RWPE1 (cell line): ENCODE results near the gene PCBP3.

Experiments used
- CTCF ChIA-PET: fragments of 350-600 bp; sonication (Branson Sonifier 250); formaldehyde crosslinking; extraction: SDS; loops from one replicate; lab custom pipeline; 2021; lab: Yijun Ruan, JAX
- POLR2A ChIA-PET: fragments of 400-600 bp; formaldehyde crosslinking; extraction: SDS; loops from one replicate; lab custom pipeline; 2020; ENCODE audit warnings: antibody characterized with exemption; ENCODE audit not compliant: low non-redundant PET; lab: Yijun Ruan, JAX
- DNase-seq: peaks from one replicate; pipeline ENCODE4 v3.0.0; 2012; ENCODE audit warnings: low spot score
- H3K27ac ChIP-seq: fragments of 450-650 bp; 2 replicates; pipeline ENCODE4 v1.5.1; 2017
- TF ChIP-seq, protein P1 (sequence below): fragments of 450-650 bp; conservative IDR thresholded peaks from 2 replicates; pipeline ENCODE4 v1.5.1; 2017; ENCODE audit warnings: low read depth, mild to moderate bottlenecking

Gene PCBP3

DNA sequence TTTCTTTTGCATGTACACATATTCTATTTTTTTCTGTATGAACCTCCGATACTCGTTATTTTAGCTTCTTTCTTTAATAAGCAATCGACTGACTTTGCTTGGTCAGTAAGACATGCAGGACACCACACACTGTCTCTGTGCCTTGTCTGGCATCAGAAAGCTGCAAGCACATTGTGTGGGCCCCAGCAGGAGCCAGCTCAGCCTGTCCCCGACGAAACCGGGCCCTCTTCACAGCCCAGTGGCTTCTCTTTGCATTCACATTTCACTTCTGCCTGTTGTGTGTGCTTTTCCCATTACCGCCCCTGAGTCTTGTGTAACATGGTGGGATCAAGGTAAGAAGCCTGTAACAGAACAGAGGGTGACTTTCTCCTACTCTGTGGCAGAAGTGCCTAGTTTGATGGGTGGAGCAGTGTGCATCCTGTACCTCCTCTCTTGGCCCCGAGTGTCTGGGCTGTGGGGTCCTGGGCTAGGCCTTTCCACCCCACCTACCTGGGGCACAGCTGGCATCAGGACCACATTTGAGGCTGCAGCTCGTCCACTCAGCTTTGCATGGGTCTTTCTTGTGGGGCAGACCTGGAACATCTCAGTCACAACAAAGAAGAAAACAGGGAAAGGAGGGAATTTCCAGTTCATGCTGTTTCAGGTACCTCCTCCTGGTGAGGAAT lies 219.2 kb downstream of the PCBP3 start:
- TF ChIP-seq, protein P1, sequence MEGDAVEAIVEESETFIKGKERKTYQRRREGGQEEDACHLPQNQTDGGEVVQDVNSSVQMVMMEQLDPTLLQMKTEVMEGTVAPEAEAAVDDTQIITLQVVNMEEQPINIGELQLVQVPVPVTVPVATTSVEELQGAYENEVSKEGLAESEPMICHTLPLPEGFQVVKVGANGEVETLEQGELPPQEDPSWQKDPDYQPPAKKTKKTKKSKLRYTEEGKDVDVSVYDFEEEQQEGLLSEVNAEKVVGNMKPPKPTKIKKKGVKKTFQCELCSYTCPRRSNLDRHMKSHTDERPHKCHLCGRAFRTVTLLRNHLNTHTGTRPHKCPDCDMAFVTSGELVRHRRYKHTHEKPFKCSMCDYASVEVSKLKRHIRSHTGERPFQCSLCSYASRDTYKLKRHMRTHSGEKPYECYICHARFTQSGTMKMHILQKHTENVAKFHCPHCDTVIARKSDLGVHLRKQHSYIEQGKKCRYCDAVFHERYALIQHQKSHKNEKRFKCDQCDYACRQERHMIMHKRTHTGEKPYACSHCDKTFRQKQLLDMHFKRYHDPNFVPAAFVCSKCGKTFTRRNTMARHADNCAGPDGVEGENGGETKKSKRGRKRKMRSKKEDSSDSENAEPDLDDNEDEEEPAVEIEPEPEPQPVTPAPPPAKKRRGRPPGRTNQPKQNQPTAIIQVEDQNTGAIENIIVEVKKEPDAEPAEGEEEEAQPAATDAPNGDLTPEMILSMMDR = no peak
- CTCF ChIA-PET = interaction anchor here (1.1 kb wide), 1 partner anchor 18 kb away, joined by 4 read pairs; no protein-coding TSS in a partner anchor
- no peak for DNase-seq

DNA sequence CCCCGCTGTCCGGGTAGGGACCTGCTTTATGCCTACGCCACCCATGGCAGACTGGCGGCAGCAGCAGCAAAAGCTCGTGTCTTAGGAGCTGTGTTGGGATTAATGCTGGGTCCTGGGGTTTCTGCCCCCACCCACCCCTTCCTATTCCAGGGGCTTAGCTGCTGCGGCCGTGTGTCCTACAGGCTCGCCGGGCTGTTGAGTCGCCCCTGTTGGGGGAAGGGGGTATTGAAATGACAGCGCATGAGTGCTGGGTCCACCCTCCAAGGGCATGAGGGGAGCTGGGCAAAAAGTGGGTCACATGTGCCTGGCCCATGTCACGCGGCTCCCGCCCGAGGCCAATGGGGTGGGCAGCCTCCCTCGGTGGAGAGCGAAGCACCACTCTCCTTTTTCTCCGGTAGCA lies 219.7 kb downstream of the PCBP3 start:
- DNase-seq = no peak
- TF ChIP-seq, protein P1 = no peak
- no peak overlapping the region for H3K27ac ChIP-seq
- ChIA-PET CTCF (interaction anchor here (1.1 kb wide), 1 partner anchor 18 kb away, joined by 4 read pairs; no protein-coding TSS in a partner anchor), POLR2A (no interaction called here)

More for the DNA sequence above, 219.2 kb downstream of the PCBP3 start:
- POLR2A ChIA-PET = no interaction called here
- H3K27ac ChIP-seq = no peak overlapping the region

DNA sequence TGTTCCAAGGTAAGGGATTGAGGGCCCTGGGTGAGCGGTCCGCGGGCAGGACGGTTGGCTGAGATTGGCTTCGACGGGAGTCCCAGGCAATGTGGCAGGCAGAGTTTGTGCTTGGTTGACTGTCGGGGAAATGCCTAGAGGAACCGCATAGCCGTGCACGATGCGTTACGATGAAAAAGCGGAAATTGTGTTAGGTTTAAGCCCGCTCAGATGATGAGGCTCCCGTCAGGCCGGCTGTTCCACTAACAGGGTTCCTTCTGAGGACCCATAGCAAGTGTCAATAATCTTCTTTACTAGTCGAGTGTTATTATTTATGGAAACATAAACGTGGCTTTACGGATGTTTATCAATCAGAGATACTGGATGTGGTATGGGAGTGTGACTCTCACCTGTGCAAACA lies 220.2 kb downstream of the PCBP3 start:
- TF ChIP-seq, protein P1 = no peak
- H3K27ac ChIP-seq = peak overlapping the region; percentile 33; the same call in 1 of the 2 replicates
- ChIA-PET CTCF (no interaction called here), POLR2A (no interaction called here)
- DNase-seq = no peak

DNA sequence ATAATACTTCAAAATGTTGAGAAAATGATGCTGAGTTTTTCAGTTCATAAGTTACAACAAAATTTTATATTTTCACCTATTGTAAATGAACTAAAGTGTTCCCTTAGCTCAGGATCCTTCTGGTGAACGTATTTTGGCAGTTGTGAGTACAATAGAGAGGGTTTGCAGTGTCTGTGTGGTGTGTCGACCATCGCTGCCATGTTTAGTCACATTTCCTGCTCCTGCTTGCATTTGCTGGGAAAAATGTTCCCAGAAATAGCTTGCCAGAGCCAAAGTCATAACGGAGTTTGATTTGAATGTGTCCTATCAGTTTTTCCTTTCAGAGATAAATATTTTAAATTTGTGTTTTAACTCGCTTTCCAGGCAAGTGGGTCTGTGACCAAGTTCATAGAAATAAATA lies 220.9 kb downstream of the PCBP3 start:
- DNase-seq = no peak
- peak overlapping the region; percentile 33; the same call in 1 of the 2 replicates for H3K27ac ChIP-seq
- POLR2A ChIA-PET = no interaction called here
- TF ChIP-seq, protein P1 = no peak
- CTCF ChIA-PET = no interaction called here

DNA sequence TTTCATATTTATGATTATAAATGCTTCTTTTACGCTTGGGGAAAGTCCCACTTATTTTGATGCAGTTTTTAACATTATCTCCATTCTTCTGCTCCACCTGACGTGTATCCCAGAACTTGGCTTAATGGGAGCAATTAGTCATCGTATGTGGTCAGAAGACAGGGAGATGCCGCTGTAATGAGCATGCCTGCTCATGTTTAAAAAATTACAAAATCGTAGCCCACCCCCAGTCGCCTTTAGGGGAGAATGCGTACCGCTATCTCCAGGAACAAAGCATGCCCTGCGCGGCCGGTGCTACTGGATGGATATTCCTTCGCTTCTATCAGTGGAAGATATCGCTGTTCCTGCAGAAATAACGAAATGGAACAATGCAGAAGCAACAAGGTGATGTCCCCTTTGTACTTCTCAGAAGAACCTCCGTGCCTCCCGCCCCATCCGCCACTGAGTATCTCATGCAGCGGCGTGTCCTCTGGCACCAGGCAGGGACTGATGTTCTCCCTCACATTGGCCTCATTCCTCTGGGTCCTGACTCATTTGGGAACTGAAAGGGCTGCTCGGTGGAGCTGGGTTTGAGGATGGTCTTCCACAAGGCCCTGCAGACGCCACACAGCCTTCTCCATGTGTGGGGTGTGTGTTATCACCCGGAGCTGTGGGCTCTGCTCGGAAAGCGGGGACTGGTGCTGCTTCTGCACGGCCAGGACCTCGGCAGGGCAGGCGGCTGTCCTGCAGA lies 221.7 kb downstream of the PCBP3 start:
- ChIA-PET POLR2A (no interaction called here), CTCF (no interaction called here)
- peak; percentile 82 for DNase-seq
- peak overlapping the region; percentile 88 for H3K27ac ChIP-seq
- TF ChIP-seq, protein P1 = no peak

DNA sequence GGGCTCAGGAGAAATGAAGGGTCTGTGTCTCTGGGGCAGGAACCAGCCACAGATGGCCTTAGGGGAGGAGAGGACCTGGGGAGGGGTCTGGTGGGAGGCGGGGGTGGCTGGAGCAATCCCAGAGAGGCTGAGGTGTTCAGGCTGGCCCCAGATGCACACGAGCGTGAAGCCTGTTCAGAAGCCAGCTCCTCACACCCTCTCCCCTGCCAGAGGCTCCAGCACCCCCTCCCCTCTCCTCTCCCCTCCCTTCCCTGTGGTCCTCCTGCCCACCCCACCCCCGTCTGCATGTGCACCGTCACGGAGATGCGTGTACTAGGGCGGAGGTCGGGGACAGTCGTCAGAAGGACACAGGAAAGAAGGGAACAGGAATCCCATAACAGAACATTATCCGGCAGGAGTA lies 223.0 kb downstream of the PCBP3 start:
- ChIA-PET POLR2A (no interaction called here), CTCF (interaction anchor here (0.6 kb wide), 1 partner anchor 19 kb away, joined by 5 read pairs; no protein-coding TSS in a partner anchor)
- TF ChIP-seq, protein P1 = no peak
- DNase-seq = no peak
- H3K27ac ChIP-seq = peak overlapping the region; percentile 88
